ENCODE data around the gene NUBP2.

Gene NUBP2, protein sequence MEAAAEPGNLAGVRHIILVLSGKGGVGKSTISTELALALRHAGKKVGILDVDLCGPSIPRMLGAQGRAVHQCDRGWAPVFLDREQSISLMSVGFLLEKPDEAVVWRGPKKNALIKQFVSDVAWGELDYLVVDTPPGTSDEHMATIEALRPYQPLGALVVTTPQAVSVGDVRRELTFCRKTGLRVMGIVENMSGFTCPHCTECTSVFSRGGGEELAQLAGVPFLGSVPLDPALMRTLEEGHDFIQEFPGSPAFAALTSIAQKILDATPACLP

DNA sequence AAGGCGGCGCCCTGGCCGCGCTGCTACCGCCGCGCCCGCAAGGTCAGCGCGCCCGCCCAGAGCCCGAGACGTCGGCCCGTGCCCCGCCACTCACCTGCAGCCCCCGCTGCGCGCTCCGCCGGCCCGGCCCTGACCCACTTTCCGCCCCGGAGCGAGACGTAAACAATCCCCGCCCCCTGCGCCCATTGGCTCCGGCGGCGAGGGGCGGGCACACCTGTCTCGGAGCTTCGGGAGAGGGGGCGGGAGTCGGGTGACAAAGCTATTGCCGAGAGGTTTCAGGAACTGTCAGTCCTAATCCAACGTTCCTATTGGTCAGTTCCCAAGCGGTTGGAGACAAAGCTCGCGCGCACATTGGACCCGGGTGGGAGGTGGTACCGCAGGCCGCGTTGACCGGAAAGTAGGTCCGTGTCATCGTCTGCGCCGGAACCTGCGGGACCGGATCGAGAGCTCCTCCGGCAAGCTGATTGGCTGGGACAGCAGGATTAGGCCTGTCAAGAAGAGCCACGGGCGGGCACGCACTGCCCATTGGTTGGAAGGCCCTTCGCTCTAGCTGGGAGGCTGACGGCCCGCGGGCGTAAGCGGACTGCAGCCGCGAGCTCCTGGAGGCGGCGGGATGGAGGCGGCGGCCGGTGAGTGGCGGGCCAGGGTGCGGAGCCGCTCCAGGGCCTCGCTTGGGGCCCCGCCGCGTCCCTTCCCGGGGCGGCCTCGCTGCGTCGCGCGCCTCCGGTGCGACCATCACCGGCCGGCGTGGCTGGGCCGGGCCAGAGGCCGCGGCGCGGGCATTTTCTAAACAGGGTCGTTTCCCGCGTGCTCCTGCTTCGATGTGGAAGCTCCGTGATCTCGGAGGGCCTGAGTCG is at the start of gene NUBP2, which contains the start of gene SPSB3:
TSS of gene NUBP2 (plus strand) at position 553 of the 857 bp plus-strand sequence. CDS start at position 614, 61 bp downstream.
TSS of gene SPSB3 (minus strand) at position 164 of the 857 bp plus-strand sequence. CDS start 1,088 bp downstream, outside the sequence.
- peak; percentile 95 for DNase-seq

- no peak for DNase-seq
Observed at GRCh38 chr16:1734123-1734522, 48.6 kb upstream of the NUBP2 start.

- no peak for DNase-seq
Observed at GRCh38 chr16:1734816-1735215, 47.9 kb upstream of the NUBP2 start.

DNA sequence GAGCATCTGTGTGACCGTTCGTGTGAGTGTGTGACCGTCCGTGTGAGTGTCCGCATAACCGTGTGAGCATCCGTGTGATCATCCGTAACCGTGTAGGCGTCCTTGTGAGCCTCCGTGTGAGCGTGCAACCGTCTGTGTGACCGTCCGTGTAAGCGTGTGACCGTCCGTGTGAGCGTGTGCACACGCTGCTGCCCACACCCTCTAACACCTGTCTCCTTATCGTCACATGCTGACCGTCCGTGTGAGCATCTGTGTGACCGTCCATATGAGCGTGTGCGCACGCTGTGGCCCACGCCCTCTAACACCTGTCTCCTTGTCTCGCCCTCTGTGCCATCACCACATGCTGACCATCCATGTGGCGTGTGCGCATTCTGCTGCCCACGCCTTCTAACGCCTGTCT is 42.5 kb upstream of the NUBP2 start:
- no peak for DNase-seq

DNA sequence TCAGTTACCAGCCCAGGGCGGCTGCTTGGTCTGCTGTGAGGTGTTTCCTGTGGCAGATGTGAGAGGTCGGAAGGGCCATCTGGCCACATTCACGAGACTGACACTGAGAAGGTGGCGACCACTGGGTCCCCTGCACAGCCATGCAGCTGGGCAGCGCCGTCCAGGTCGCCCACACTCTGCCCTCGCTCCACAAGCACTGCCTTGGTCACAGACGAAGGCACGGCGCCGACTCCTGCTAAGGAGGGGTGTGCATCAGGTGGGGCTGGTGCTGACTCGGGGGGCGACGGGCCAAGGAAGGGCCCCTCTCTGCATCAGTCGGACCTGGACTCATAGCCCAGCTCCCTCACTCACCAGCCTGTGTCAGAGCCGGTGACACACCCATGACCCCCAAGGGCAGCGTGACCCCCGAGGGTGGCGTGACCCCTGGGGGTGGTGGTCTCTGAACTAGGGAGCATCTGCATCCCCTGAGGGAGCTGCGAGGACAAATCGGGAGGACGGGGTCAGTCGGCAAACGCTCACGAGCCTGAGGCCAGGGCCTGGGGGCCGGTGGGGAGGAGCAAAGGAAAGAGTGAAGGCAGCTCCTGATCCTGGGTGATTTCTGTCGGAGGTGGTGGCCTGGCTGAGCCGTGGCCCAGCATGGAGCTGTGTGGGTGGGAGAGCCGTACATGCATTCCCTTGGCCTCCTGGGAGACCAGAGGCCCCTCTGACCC is 41.8 kb upstream of the NUBP2 start:
- no peak for DNase-seq

GRCh38 chr16:1741553-1742165 is 41.1 kb upstream of the NUBP2 start:
- DNase-seq, result no peak

GRCh38 chr16:1743376-1744337 is 39.1 kb upstream of the NUBP2 start:
- no peak for DNase-seq

- DNase-seq, result no peak
Observed at GRCh38 chr16:1744338-1744840, 38.4 kb upstream of the NUBP2 start.

- DNase-seq, result no peak
Observed at GRCh38 chr16:1745181-1745899, 37.4 kb upstream of the NUBP2 start.

DNA sequence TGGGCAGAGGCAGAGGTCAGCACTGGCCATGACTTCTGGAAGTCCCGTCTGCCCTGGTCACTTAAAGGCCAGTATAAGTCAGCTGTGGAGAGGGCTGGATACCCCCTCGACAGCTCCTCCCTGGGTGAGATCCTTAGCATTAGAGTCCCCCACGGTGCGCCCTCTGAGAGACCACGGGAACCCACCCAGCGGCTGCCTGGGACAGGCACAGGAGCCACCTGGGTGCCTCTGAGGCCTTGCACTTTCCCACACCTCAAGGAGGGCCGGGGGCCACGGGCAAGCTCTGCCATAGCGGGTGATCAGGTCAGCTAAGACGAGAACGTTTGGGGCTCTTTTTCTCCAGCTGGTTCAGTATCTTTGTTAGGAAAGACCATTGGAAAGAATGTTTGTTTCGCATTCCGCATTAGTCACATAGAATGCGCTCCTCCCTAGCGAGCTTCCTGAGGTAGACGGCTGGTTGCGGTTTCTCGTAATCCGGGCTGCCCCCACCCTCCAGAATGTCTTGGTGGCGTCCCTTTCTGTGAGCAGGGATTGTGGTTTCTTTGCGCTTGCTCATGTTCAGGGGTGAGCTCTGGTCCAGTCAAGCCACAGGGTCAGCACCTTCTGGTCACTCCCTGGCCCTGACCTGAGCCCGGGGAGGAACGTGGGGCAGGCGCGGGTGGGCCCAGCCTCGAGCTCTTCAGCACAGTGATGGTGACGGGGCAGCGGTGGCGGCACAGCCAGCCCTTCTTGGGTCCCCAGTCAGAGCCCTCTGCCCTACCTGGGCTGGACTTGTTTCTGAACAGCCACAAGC is 36.7 kb upstream of the NUBP2 start:
- no peak for DNase-seq

DNA sequence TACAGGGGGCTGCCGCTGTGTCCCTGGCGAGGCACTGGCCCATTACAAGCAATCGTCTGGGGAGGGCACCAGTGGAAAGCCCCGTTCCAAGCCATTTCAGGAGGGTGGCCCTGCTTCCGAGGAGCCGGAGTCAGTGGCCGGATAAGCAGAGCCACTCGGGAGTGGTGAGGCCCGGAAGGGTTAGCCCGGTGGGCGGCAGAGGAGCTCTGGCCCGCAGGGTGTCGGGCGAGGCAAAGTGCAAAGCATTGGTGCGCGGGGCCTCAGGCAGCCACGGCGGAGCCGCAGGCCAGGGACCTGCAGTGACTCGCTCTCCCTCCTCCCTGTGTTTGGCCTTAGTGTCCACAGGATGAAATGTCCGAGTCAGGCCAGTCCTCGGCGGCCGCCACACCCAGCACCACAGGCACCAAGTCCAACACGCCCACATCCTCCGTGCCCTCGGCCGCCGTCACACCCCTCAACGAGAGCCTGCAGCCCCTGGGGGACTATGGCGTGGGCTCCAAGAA is 36.0 kb upstream of the NUBP2 start:
- DNase-seq, result no peak

GRCh38 chr16:1747934-1748333 is 34.8 kb upstream of the NUBP2 start:
- DNase-seq, result no peak

GRCh38 chr16:1749152-1750117 is 33.3 kb upstream of the NUBP2 start:
- DNase-seq, result no peak

- DNase-seq, result no peak
Observed at GRCh38 chr16:1751946-1752345, 30.8 kb upstream of the NUBP2 start.

DNA sequence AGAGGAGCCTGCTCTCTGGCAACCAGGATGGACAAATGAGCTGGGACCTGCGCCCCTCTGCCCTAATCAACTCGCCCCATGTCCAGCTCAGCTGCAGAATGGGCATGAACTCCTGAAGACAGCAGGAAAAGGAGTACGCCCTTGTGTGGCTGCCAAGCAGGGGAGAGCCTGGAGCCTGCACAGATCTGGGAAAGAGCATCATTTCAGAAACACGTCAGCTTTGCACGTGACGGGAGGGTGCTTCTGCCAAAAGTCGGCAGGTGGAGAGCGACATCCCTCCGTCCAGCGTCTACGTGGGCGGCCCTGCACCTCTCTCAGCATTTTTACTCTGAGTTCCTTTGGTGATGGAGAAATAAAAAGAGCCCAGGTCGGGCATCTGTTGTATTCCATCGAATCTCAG is 29.9 kb upstream of the NUBP2 start:
- DNase-seq, result no peak

DNA sequence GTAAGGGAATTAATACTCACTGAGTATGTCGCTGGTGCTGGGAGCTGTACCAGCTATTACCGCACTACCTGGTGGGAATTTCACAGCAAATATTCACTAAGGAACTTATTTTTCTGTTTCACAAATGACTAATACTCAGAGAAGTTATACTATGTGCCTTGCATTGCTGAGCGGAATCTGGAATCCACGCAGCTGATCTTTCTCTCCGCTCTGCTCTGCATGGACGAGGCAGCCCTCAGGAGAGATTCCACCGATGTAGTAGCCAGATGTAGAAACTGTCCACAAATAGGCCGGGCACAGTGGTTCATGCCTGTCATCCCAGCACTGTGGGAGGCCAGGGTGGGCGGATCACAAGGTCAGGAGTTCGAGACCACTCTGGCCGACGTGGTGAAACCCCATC is 28.6 kb upstream of the NUBP2 start:
- DNase-seq, result no peak

GRCh38 chr16:1757714-1758461 is 24.9 kb upstream of the NUBP2 start:
- DNase-seq, result no peak

GRCh38 chr16:1758923-1759322 is 23.8 kb upstream of the NUBP2 start:
- no peak for DNase-seq

Measured in stimulated activated CD4-positive, alpha-beta T cell treated with anti-CD3 and anti-CD28 coated beads, Interleukin-4, amount 100 ng/mL, for 4 hours (primary cell).